Osteocyte (in vitro differentiated cells): Measurements from ENCODE around the gene KCMF1. TPM values are rescaled to one million over a fixed set of nuclear protein-coding genes. Genes with fewer than 3 reads are reported as not detected.
A peak's percentile ranks its signal among the peaks of the same experiment; 100 is the strongest.

ENCODE experiments used
- DNase-seq: peaks from one replicate; pipeline ENCODE4 v3.0.0; 2021; ENCODE audit warnings: mixed read lengths; ENCODE audit not compliant: unreplicated experiment; ENCODE audit errors: extremely low spot score
- H3K27ac Mint-ChIP-seq: one replicate; pipeline ENCODE4 v1.8.0; 2021; ENCODE audit warnings: mild to moderate bottlenecking, mixed read lengths; ENCODE audit not compliant: unreplicated experiment
- H3K27me3 Mint-ChIP-seq: one replicate; pipeline ENCODE4 v1.8.0; 2021; ENCODE audit warnings: mixed read lengths; ENCODE audit not compliant: unreplicated experiment
- H3K36me3 Mint-ChIP-seq: one replicate; pipeline ENCODE4 v1.8.0; 2021; ENCODE audit warnings: mixed read lengths; ENCODE audit not compliant: unreplicated experiment
- H3K4me1 Mint-ChIP-seq: one replicate; pipeline ENCODE4 v1.8.0; 2021; ENCODE audit warnings: mixed read lengths; ENCODE audit not compliant: unreplicated experiment
- H3K4me3 Mint-ChIP-seq: one replicate; pipeline ENCODE4 v1.8.0; 2021; ENCODE audit warnings: mild to moderate bottlenecking, moderate library complexity, mixed read lengths; ENCODE audit not compliant: unreplicated experiment
- H3K9me3 Mint-ChIP-seq: one replicate; pipeline ENCODE4 v1.8.0; 2021; ENCODE audit warnings: mixed read lengths; ENCODE audit not compliant: unreplicated experiment
- long read RNA-seq: library from polyadenylated mRNA; unstranded; transcript quantifications from one replicate; pipeline ENCODE4 v2.0.0, GENCODE V29; 2021
- total RNA-seq: library from RNA; stranded (reverse); gene quantifications from 2 replicates; pipeline ENCODE4 v1.2.1, GENCODE V29; 2021
- TF ChIP-seq, protein P1 (sequence below): fragments of 200-600 bp; sonication (generic); IDR thresholded peaks from 2 replicates; pipeline ENCODE4 v1.5.0; 2021; ENCODE audit warnings: antibody characterized with exemption, mild to moderate bottlenecking, moderate library complexity

The KCMF1 gene
- total RNA-seq = 67.2 and 73.2 TPM in 2 replicates
- long read RNA-seq, full-length matches to known transcripts = 7 of 11 reads
- long read RNA-seq, partial matches to known transcripts = 2 of 11 reads
- long read RNA-seq, other reads (novel, unspliced or antisense) = 2 of 11 reads

DNA sequence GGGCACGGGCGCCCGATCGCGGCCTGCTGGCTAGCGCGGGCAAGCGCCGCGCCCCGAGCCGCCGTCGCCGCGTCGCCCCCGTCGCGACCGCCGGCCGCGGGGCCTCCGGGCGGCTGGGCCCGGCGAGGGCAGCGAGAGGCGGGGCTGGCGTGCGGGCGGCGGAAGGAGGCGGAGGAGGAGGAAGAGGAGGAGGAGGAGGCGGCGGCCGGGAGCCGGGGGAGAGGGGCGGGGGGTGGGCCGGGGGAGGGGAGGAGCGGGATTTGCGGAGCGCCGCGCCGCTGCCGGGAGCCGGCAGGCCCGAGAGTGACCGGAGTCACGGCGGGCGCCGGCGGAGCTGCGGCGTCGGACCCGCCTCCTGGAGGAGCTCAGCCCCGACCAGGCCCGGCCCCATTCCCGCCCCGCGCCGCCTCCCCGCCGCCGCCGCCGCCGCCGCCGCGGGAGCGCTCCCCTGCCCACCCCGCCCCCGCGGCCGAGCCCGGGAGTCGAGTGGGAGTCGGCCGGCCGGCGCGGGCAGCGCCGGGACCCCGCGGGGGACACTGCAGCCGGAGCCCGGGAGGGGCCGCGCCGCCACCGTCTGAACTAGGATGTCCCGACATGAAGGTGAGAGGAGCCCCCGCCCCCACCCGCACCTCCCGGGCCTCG is at the start of gene KCMF1:
KCMF1 (plus strand) TSS at position 294 of the 642 bp plus-strand sequence; CDS start at position 585, 291 bp downstream.
- Mint-ChIP-seq H3K4me3 (peak within 1 kb of the TSS; percentile 91), H3K4me1 (peaks cover 51% of the 10 kb centered on the region), H3K27ac (peak within 1 kb of the TSS; percentile 96), H3K27me3 (no peaks in the 10 kb centered on the region), H3K9me3 (no peaks in the 10 kb centered on the region), H3K36me3 (peaks cover 3% of the 10 kb centered on the region)
- TF ChIP-seq, protein P1, sequence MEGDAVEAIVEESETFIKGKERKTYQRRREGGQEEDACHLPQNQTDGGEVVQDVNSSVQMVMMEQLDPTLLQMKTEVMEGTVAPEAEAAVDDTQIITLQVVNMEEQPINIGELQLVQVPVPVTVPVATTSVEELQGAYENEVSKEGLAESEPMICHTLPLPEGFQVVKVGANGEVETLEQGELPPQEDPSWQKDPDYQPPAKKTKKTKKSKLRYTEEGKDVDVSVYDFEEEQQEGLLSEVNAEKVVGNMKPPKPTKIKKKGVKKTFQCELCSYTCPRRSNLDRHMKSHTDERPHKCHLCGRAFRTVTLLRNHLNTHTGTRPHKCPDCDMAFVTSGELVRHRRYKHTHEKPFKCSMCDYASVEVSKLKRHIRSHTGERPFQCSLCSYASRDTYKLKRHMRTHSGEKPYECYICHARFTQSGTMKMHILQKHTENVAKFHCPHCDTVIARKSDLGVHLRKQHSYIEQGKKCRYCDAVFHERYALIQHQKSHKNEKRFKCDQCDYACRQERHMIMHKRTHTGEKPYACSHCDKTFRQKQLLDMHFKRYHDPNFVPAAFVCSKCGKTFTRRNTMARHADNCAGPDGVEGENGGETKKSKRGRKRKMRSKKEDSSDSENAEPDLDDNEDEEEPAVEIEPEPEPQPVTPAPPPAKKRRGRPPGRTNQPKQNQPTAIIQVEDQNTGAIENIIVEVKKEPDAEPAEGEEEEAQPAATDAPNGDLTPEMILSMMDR = no peak
- DNase-seq = peak; percentile 91

DNA sequence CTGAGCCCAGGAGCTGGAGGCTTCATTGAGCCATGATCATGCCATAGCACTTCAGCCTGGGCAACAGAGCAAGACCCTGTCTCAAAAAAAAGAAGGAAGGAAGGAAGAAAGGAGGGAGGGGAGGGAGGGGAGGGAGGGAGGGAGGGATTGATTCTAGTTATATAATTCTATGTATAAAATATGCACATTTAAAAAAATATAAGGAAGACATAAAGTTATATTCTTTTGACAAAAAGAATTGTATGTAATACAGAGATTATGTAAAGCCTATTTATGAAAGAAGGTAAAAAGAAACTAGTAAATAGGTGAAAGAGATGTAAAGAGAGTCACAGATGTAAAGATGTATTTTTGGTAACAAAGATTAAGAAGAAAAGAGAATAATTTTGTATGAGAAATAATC is 48.0 kb upstream of the KCMF1 start:
- Mint-ChIP-seq H3K27me3 (no peaks in the 10 kb centered on the region), H3K4me3 (no peak overlapping the region), H3K9me3 (no peaks in the 10 kb centered on the region), H3K36me3 (no peaks in the 10 kb centered on the region), H3K4me1 (peaks cover 35% of the 10 kb centered on the region), H3K27ac (no peak overlapping the region)
- TF ChIP-seq, protein P1 = no peak
- no peak for DNase-seq

GRCh38 chr2:84924173-84925106 is 46.5 kb upstream of the KCMF1 start:
- Mint-ChIP-seq H3K9me3 (no peaks in the 10 kb centered on the region), H3K4me3 (no peak overlapping the region), H3K36me3 (no peaks in the 10 kb centered on the region), H3K27me3 (no peaks in the 10 kb centered on the region), H3K27ac (no peak overlapping the region), H3K4me1 (peaks cover 28% of the 10 kb centered on the region)
- DNase-seq = no peak
- TF ChIP-seq, protein P1 = no peak

GRCh38 chr2:84925336-84925723 is 45.6 kb upstream of the KCMF1 start:
- Mint-ChIP-seq H3K9me3 (no peaks in the 10 kb centered on the region), H3K27ac (no peak overlapping the region), H3K4me3 (peak overlapping the region; percentile 85), H3K4me1 (peaks cover 19% of the 10 kb centered on the region), H3K36me3 (no peaks in the 10 kb centered on the region), H3K27me3 (no peaks in the 10 kb centered on the region)
- TF ChIP-seq, protein P1 = no peak
- no peak for DNase-seq
